Activated CD4-positive, CD25-positive, alpha-beta regulatory T cell treated with anti-CD3 and anti-CD28 coated beads, Interleukin-2, amount 50 U/mL, for 16 hours (primary cell): ENCODE data around the gene SMARCA2.
"Not testable (repeated sequence)": the region's sequence is repeated elsewhere in the genome, so short reads cannot be mapped to it uniquely, and the experiment has no call there.

Experiments used
- DNase-seq: peaks from one replicate; pipeline ENCODE4 v3.0.0-alpha.2; 2020; ENCODE audit warnings: low read depth, low spot score

SMARCA2 gene

DNA sequence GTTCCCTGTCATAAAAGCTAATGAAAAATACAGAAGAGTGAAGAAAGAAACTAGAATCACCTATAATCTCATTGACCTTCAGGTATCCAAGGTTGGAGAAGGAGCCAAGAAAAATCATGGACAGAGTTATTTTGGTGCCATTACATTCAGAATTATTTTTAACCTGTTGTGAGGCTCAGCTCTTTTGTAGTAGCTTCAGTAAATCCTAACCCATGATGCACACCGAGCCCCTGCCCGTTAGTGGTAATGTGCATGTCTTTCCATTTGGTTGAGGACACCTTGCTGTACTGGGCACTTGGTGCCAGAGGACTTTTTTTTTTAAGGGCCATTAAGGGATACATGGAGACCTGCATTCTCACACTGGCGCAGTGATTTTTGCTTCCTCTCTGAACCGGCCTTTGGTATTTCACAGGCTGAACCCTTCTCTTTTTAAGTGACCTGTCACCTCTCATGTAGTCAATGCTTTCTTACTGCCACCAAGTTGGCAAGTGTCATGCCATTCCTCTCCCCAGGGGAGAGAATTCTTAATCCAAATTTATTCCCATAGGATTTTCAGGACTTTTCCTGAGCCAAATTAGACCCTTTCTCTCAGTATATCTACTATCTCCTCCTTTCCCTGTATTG is 125.6 kb downstream of the SMARCA2 start:
- DNase-seq = no peak

DNA sequence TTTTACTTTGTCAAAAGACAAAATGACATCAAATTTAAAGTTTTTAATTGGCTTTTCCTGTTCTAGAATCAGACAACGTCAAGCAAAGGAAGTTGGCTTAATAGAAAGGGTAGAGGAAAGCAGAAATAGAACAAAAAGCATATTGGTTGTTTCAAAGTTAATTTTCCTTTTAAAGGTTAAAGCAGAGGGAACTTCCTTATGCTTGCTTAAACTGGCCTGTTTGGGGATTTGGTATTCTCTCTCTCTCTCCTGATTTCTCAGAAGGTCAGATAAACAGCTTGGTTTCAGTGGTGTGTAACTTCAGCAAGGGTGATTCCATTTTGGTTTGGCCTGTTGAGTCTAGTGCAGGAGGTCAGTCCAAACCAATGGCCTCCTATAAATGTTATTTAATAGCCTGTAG is 127.1 kb downstream of the SMARCA2 start:
- DNase-seq = no peak

DNA sequence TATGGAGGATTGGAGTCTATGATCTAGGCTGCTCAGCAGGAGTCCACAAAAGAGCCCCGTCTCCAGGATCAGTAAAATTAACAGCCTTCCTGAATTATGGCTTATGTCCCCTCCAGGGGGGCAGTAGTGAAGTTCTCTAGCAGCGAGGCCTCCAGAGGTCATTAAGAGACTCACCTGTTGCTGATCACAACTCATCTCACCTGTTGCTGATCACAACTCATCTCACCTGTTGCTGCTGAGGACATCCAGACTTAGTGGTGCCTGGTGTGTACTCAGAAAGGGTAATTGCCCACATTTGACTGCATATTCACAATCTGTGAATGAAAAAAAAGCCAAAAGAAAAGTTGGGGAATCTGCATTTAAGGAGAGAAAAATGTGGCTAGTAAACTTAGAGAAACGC is 129.5 kb downstream of the SMARCA2 start:
- DNase-seq = no peak

- DNase-seq = no peak
Measured at GRCh38 chr9:2145746-2146145, 130.6 kb downstream of the SMARCA2 start.

- DNase-seq = not testable (repeated sequence)
Measured at GRCh38 chr9:2146700-2147099, 131.6 kb downstream of the SMARCA2 start.

- DNase-seq = no peak
Measured at GRCh38 chr9:2150338-2150737, 135.2 kb downstream of the SMARCA2 start.

GRCh38 chr9:2151171-2151570 is 136.0 kb downstream of the SMARCA2 start:
- DNase-seq = no peak

DNA sequence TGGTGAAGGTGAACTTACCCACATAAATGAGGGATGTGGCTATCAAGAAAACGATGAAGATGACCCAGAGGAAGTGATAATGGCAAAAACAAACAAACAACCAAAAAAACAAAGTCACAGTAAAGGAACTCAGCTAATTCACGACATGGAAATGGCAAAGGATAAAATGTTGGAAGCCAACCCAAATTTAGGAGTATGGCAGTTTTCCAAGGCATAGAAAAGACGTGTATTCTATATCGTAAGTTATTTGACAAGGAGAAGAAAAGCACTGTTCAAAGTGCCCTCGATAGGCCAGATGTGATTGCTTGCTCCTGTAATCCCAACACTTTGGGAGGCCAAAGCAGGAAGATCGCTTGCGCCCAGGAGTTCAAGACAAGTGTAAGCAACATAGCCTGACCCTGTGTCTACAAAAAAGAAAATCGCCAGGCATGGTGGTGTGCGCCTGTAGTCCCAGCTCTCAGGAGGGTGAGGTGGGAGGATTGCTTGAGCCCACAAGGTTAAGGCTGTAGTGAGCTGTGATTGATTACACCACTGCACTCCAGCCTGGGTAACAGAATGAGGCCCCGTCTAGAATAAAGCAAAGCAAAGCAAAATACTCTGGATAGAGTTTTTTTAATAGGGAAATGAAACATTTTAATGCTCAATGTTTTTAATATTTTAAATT is 138.0 kb downstream of the SMARCA2 start:
- DNase-seq = no peak

DNA sequence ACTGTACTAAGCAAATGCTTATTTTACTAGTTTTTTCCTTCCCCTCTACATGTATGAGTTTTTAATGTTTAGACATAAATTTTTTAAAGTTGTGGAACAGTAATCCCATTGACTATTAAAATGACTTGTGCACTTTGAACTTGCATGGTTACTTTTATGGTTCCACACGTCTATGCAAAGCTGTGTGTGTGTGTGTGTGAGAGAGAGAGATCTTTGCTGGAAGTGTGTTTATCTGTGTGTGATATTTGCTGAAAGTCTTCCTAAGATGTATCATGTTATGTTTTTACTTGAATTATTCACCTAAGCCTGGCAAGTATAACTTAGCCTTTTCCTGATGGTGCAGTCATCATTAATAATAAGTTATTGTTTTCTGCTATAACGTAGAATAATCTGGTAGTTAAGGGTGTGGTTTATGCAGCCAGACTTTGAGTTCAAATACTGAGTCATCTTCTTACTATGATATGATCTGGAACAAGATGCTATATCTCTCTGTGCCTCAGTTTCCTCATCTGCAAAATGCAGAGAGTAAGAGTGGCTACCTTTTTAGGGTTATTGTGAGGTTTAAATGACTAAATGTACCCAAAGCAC is 138.6 kb downstream of the SMARCA2 start:
- no peak for DNase-seq

GRCh38 chr9:2154731-2155130 is 139.6 kb downstream of the SMARCA2 start:
- DNase-seq = no peak

- DNase-seq = no peak
Measured at GRCh38 chr9:2155966-2156365, 140.8 kb downstream of the SMARCA2 start.

GRCh38 chr9:2157277-2158110 is 142.3 kb downstream of the SMARCA2 start:
- DNase-seq = no peak

DNA sequence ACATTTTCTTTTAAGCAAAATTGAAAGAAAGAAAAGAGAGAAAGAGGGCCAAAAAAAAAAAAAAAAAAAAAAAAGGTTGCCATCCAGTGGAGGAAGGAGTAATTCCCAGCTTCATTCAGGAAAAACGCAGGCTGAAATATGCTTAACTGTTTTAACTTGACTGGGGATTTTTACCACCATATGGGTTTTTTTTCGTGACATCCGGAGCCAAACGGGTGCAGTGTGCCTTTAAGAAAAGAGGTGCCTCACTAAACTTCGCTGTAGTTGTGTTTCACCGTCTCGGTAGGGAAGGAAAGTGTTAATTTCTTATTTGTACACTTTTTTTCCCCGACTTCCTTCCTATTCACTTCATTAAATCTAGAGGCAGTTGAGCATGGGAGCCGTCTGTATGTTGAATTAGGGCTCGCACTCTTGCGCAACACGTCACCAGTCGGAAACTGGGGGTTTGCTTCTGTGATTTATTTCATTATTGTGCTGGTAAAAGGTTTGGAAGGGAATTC is 143.0 kb downstream of the SMARCA2 start:
- peak; percentile 15 for DNase-seq

DNA sequence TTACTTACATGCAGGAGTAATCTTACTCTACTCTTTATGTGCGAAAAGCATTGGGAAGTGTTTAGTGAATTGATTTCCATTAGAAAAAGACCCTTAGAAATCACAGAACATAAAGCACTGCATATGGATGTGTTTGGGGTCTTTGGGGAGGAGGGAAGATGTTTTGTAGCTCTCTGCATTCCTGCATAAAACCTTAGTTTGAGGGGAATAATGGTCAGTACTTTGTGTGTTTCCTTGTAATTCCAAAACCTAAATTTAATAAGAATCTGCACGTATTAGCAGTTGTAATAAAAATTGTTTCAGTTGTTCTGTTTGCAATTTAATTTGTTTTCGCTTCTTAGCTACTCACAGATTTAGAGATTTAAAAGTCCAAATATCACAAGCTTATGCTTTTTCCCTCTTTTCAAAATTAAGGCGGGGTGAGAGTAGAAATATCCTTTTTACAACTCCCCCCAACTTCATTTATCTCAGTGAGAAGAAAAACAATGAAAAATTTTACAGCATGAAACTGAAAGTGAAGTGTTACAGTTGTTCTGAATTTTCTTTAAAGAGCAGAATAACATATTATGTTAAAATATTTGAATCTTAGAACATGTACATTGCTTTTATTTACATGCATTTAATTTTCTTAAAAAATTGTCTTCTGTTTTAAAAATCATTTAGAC is 143.8 kb downstream of the SMARCA2 start:
- DNase-seq = no peak

GRCh38 chr9:2159521-2160454 is 144.6 kb downstream of the SMARCA2 start:
- DNase-seq = no peak

GRCh38 chr9:2161661-2162060 is 146.5 kb downstream of the SMARCA2 start:
- DNase-seq = no peak

DNA sequence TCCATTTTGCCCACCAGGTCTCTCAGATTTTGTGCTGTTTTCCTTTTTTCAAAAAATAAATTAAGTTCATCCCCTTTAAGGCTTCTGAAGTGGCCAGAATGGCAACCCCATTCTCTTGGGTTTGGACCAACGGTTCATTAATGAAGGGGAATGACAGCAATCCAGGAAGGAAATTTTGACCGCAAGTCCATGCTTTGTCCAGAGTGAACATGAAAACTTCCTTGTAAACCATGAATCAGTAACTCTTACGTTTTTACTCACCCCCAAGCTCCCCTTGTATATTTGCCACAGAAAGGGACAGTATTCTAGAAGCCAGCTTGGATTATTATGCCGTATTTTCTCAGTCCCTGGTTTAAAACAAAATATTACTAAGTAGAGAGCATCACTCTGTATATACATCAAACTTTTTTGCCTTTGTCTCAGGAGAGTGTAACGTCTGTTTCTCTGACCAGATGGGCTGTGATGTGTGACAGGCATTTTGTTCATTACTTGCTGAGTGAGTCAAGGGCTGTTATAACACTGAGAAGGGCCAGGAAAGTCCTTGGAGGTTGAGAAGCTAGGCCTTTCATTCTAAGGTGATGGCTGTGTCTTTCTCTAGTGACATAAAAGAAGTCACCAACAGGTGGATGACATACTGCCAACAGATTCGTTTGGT is 148.2 kb downstream of the SMARCA2 start:
- no peak for DNase-seq

- no peak for DNase-seq
Measured at GRCh38 chr9:2164268-2164667, 149.1 kb downstream of the SMARCA2 start.

DNA sequence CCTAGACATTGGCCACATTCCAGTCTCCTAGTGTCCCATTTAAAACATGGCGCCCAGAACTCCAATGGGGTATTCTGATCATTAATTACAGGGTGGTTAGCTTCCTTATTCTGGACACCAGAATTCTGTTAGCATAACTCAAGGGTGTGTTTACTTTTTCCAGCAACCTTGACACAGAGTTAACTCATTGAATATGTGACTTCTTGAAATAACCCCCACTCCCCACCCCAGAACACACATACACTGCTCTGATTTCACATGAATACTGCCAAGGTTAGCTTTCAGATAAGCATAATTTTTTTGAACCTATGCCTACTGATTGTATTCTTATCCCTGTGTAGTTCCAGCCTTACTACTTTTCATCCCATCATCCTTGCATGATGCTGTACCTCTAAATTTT is 151.1 kb downstream of the SMARCA2 start:
- DNase-seq = no peak

DNA sequence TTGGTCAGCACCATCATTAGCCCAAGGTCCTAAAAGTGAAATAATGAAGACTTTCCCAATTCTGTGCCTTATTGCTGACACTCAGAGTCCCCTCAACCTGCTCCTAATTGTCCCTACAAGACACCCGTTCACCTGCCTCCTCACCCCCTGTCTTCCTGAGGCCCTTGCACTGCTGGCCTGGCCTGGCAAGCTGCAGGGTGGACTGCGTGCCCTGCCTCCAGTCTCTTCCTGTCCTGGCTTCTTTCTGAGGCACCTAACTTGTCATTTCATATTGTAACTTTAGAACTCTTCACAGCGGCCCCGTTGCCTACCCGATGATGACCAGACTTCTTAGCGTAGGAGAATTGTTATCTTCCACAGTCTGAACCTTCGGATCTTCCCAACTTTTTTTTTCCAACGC is 153.9 kb downstream of the SMARCA2 start:
- DNase-seq = no peak
